NCI-H2227 (cell line): ENCODE measurements around the gene DHRS11.

ENCODE experiments used
- DNase-seq: peaks from one replicate; lab custom pipeline; 2025; ENCODE audit not compliant: unreplicated experiment; lab: John Stamatoyannopoulos, UW

The DHRS11 gene

GRCh38 chr17:36650096-36650775 is 58.6 kb downstream of the DHRS11 start:
- DNase-seq: no peak
